HEK293 (cell line): Measurements from ENCODE around the gene ENAH.

Experiments used
- CTCF ChIA-PET: fragments of 350-600 bp; formaldehyde crosslinking; extraction: SDS; loops from one replicate; lab custom pipeline; 2021; ENCODE audit warnings: antibody characterized with exemption; lab: Yijun Ruan, JAX
- POLR2A ChIA-PET: fragments of 300-600 bp; formaldehyde crosslinking; extraction: SDS; loops from one replicate; lab custom pipeline; 2020; ENCODE audit warnings: antibody characterized with exemption, inconsistent platforms; lab: Yijun Ruan, JAX
- H3K27ac ChIP-seq: fragments of 200-500 bp; sonication (Bioruptor generic); 2 replicates; pipeline ENCODE4 v1.5.1; 2014; ENCODE audit warnings: low read depth, low read length, control low read depth, inconsistent platforms; ENCODE audit errors: extremely low read depth
- H3K36me3 ChIP-seq, 2 experiments: fragments of 200-500 bp in 1 of 2; sonication (Bioruptor generic) in 1 of 2; 1 replicate in 1 of 2; 2 replicates in 1 of 2; pipeline ENCODE4 v1.5.1; 2014 to 2017; ENCODE audit warnings: inconsistent platforms in 2 of 2, low read length in 2 of 2; ENCODE audit not compliant: control insufficient read depth in 2 of 2, insufficient read depth in 1 of 2
- H3K4me1 ChIP-seq: fragments of 200-500 bp; sonication (Bioruptor generic); 2 replicates; pipeline ENCODE4 v1.5.1; 2014; ENCODE audit warnings: mild to moderate bottlenecking, low read length, inconsistent platforms; ENCODE audit not compliant: control insufficient read depth, insufficient read depth
- H3K4me3 ChIP-seq: 2 replicates; pipeline ENCODE4 v1.5.1; 2011; ENCODE audit warnings: low read depth, mild to moderate bottlenecking, control low read depth, low read length, moderate library complexity
- H3K9me3 ChIP-seq: fragments of 200-500 bp; sonication (Bioruptor generic); 2 replicates; pipeline ENCODE4 v1.5.1; 2014; ENCODE audit warnings: low read depth, low read length, inconsistent platforms; ENCODE audit not compliant: control insufficient read depth, insufficient read depth
- GLI2 ChIP-seq: fragments of 450-650 bp; formaldehyde crosslinking; IDR thresholded peaks from 2 replicates; pipeline ENCODE4; 2017; ENCODE audit warnings: missing biosample characterization, missing genetic modification characterization, low read depth, borderline replicate concordance
- HOXC10 ChIP-seq: sonication (generic); formaldehyde crosslinking; IDR thresholded peaks from 2 replicates; pipeline ENCODE4 v1.8.1; 2023; ENCODE audit warnings: mild to moderate bottlenecking, missing genetic modification reagents
- KLF16 ChIP-seq: fragments of 450-650 bp; formaldehyde crosslinking; IDR thresholded peaks from 2 replicates; pipeline ENCODE4 v1.5.1; 2017; ENCODE audit warnings: missing biosample characterization, missing genetic modification characterization
- PRDM10 ChIP-seq: fragments of 450-650 bp; formaldehyde crosslinking; IDR thresholded peaks from 2 replicates; pipeline ENCODE4 v1.5.1; 2016; ENCODE audit warnings: missing biosample characterization, missing genetic modification characterization
- TRIM28 ChIP-seq: IDR thresholded peaks from 2 replicates; pipeline ENCODE4 v1.6.1; 2011; ENCODE audit warnings: low read length, control low read depth, borderline replicate concordance
- ZBTB1 ChIP-seq: fragments of 450-650 bp; formaldehyde crosslinking; IDR thresholded peaks from 2 replicates; pipeline ENCODE4 v1.5.1; 2016; ENCODE audit warnings: missing biosample characterization, missing genetic modification characterization
- ZBTB21 ChIP-seq: fragments of 450-650 bp; formaldehyde crosslinking; IDR thresholded peaks from 2 replicates; pipeline ENCODE4 v1.5.1; 2017; ENCODE audit warnings: missing biosample characterization, missing genetic modification characterization
- ZIC2 ChIP-seq: fragments of 450-650 bp; formaldehyde crosslinking; IDR thresholded peaks from 2 replicates; pipeline ENCODE4 v1.5.1; 2016; ENCODE audit warnings: missing biosample characterization, missing genetic modification characterization
- ZNF112 ChIP-seq: fragments of 450-650 bp; formaldehyde crosslinking; IDR thresholded peaks from 2 replicates; pipeline ENCODE4 v1.5.0; 2017; ENCODE audit warnings: missing biosample characterization, missing genetic modification characterization
- ZNF140 ChIP-seq: fragments of 450-650 bp; formaldehyde crosslinking; IDR thresholded peaks from 2 replicates; pipeline ENCODE4 v1.5.1; 2016; ENCODE audit warnings: missing biosample characterization, missing genetic modification characterization
- ZNF211 ChIP-seq: fragments of 450-650 bp; formaldehyde crosslinking; IDR thresholded peaks from 2 replicates; pipeline ENCODE4 v1.5.1; 2016; ENCODE audit warnings: low read depth, missing biosample characterization, missing genetic modification characterization
- ZNF214 ChIP-seq: fragments of 450-650 bp; formaldehyde crosslinking; IDR thresholded peaks from 2 replicates; pipeline ENCODE4 v1.5.1; 2017; ENCODE audit warnings: missing biosample characterization, mild to moderate bottlenecking, missing genetic modification characterization, borderline replicate concordance
- ZNF266 ChIP-seq: fragments of 450-650 bp; formaldehyde crosslinking; IDR thresholded peaks from 2 replicates; pipeline ENCODE4 v1.5.1; 2016; ENCODE audit warnings: missing biosample characterization, missing genetic modification characterization, low read depth
- ZNF302 ChIP-seq: fragments of 450-650 bp; formaldehyde crosslinking; IDR thresholded peaks from 2 replicates; pipeline ENCODE4 v1.5.1; 2016; ENCODE audit warnings: missing biosample characterization, missing genetic modification characterization, low read depth
- ZNF324 ChIP-seq: fragments of 450-650 bp; formaldehyde crosslinking; IDR thresholded peaks from 2 replicates; pipeline ENCODE4 v1.5.1; 2016; ENCODE audit warnings: missing biosample characterization, missing genetic modification characterization
- ZNF335 ChIP-seq: fragments of 450-650 bp; formaldehyde crosslinking; conservative IDR thresholded peaks from 2 replicates; pipeline ENCODE4 v1.5.1; 2016; ENCODE audit warnings: missing biosample characterization, missing genetic modification characterization
- ZNF366 ChIP-seq: fragments of 450-650 bp; formaldehyde crosslinking; conservative IDR thresholded peaks from 2 replicates; pipeline ENCODE4 v1.5.1; 2016; ENCODE audit warnings: missing biosample characterization, missing genetic modification characterization
- ZNF423 ChIP-seq: fragments of 450-650 bp; formaldehyde crosslinking; IDR thresholded peaks from 2 replicates; pipeline ENCODE4 v1.5.1; 2016; ENCODE audit warnings: missing biosample characterization, missing genetic modification characterization
- ZNF514 ChIP-seq: fragments of 450-650 bp; formaldehyde crosslinking; IDR thresholded peaks from 2 replicates; pipeline ENCODE4 v1.5.1; 2016; ENCODE audit warnings: missing biosample characterization, missing genetic modification characterization
- ZNF549 ChIP-seq: fragments of 450-650 bp; IDR thresholded peaks from 2 replicates; pipeline ENCODE4 v1.5.1; 2018; ENCODE audit warnings: missing biosample characterization, missing genetic modification characterization, mild to moderate bottlenecking, inconsistent platforms, moderate library complexity
- ZNF768 ChIP-seq: fragments of 450-650 bp; formaldehyde crosslinking; IDR thresholded peaks from 2 replicates; pipeline ENCODE4 v1.5.1; 2018; ENCODE audit warnings: missing biosample characterization, mild to moderate bottlenecking, missing genetic modification characterization
- ZNF837 ChIP-seq: fragments of 450-650 bp; formaldehyde crosslinking; IDR thresholded peaks from 2 replicates; pipeline ENCODE4 v1.5.1; 2016; ENCODE audit warnings: missing biosample characterization, missing genetic modification characterization
- ZNF843 ChIP-seq: fragments of 450-650 bp; formaldehyde crosslinking; IDR thresholded peaks from 2 replicates; pipeline ENCODE4 v1.5.1; 2016; ENCODE audit warnings: missing biosample characterization, missing genetic modification characterization
- ZSCAN18 ChIP-seq: fragments of 450-650 bp; formaldehyde crosslinking; IDR thresholded peaks from 2 replicates; pipeline ENCODE4 v1.5.1; 2016; ENCODE audit warnings: missing biosample characterization, missing genetic modification characterization
- TF ChIP-seq, protein P1 (sequence below): fragments of 450-650 bp; formaldehyde crosslinking; IDR thresholded peaks from 2 replicates; pipeline ENCODE4 v1.5.1; 2016; ENCODE audit warnings: missing biosample characterization, missing genetic modification characterization, low read depth

Gene ENAH

GRCh38 chr1:225642177-225642576, 10.7 kb downstream of the ENAH start:
- peaks cover 25 to 30% of the 10 kb centered on the region in 2 experiments for H3K36me3 ChIP-seq
- ChIA-PET POLR2A (interaction anchor here (1.0 to 1.4 kb wide), 3 partner anchors 10 to 130 kb away, joined by 3 to 4 read pairs (median 3); partner anchors contain the start of gene ENAH), CTCF (interaction anchor here (0.7 to 3.0 kb wide), 4 partner anchors 104 to 169 kb away, joined by 3 to 11 read pairs (median 4); partner anchors contain the start of gene SRP9)
- TF ChIP-seq PRDM10 (tag by site-specific recombination) (0 out of 2 replicates have a peak, but pooled peaks have one; percentile 0), ZNF335 (tag by site-specific recombination) (no peak)
- TF ChIP-seq, protein P1, sequence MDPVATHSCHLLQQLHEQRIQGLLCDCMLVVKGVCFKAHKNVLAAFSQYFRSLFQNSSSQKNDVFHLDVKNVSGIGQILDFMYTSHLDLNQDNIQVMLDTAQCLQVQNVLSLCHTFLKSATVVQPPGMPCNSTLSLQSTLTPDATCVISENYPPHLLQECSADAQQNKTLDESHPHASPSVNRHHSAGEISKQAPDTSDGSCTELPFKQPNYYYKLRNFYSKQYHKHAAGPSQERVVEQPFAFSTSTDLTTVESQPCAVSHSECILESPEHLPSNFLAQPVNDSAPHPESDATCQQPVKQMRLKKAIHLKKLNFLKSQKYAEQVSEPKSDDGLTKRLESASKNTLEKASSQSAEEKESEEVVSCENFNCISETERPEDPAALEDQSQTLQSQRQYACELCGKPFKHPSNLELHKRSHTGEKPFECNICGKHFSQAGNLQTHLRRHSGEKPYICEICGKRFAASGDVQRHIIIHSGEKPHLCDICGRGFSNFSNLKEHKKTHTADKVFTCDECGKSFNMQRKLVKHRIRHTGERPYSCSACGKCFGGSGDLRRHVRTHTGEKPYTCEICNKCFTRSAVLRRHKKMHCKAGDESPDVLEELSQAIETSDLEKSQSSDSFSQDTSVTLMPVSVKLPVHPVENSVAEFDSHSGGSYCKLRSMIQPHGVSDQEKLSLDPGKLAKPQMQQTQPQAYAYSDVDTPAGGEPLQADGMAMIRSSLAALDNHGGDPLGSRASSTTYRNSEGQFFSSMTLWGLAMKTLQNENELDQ (tag by site-specific recombination), result no peak
- H3K4me1 ChIP-seq, result no peaks in the 10 kb centered on the region
- H3K27ac ChIP-seq, result no peak overlapping the region
- H3K9me3 ChIP-seq, result no peaks in the 10 kb centered on the region
- no peak overlapping the region for H3K4me3 ChIP-seq

GRCh38 chr1:225638853-225639252, 14.1 kb downstream of the ENAH start:
- CTCF ChIA-PET, result interaction anchor here (1.0 to 2.4 kb wide), 3 partner anchors 10 to 163 kb away, joined by 3 to 10 read pairs (median 5); no protein-coding TSS in a partner anchor
- POLR2A ChIA-PET, result interaction anchor here (1.1 kb wide), 1 partner anchor 153 kb away, joined by 4 read pairs; no protein-coding TSS in a partner anchor
- peaks cover 25 to 32% of the 10 kb centered on the region in 2 experiments for H3K36me3 ChIP-seq
- H3K4me3 ChIP-seq, result no peak overlapping the region
- H3K9me3 ChIP-seq, result no peaks in the 10 kb centered on the region
- no peak overlapping the region for H3K27ac ChIP-seq
- peaks cover 12% of the 10 kb centered on the region for H3K4me1 ChIP-seq
- TF ChIP-seq ZNF211 (no peak), ZNF768 (tag by site-specific recombination) (no peak), ZNF214 (tag by site-specific recombination) (no peak), ZNF423 (tag by site-specific recombination) (no peak), ZIC2 (no peak), ZSCAN18 (tag by site-specific recombination) (no peak), ZNF140 (tag by site-specific recombination) (no peak), ZNF112 (tag by site-specific recombination) (no peak), ZNF302 (no peak), ZNF843 (no peak)

DNA sequence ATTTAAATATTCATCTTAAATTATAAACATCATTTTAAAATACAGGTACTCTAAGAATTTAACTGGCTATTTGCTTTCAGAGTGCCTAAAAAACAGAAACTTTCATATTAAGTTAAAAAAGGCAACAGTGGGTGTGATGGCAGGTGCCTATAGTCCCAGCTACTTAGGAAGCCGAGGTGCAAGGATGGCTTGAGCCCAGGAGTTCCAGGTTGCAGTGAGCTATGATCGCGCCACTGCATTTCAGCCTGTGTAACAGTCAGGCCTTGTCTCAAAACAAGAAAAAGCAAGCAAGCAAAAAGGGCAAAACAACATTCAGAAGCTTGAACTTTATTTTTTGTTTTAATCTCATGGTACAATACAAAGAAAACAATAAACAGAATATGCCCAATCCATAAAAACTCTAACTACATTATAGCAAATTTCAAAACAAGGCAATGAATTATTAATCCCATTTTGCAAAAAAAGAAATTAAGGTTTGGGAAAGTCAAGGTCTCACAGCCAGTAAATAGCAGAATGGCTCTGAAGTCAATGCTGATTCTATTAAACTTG, 15.2 kb downstream of the ENAH start:
- H3K36me3 ChIP-seq, result peaks cover 21 to 23% of the 10 kb centered on the region in 2 experiments; a peak in 2 of 3 replicates
- H3K9me3 ChIP-seq, result no peaks in the 10 kb centered on the region
- H3K4me1 ChIP-seq, result peaks cover 12% of the 10 kb centered on the region
- ChIA-PET POLR2A (interaction anchor here (0.6 kb wide), 1 partner anchor 137 kb away, joined by 3 read pairs; no protein-coding TSS in a partner anchor), CTCF (interaction anchor here (0.7 to 2.4 kb wide), 6 partner anchors 11 to 317 kb away, joined by 3 to 10 read pairs (median 4); partner anchors contain the start of gene SRP9)
- H3K4me3 ChIP-seq, result no peak overlapping the region
- H3K27ac ChIP-seq, result no peak overlapping the region
- no peak for TF ChIP-seq ZNF140 (tag by site-specific recombination)
- TF ChIP-seq HOXC10 (CRISPR knock-in tag), result no peak
- TF ChIP-seq ZNF514, result no peak
- no peak for TF ChIP-seq ZIC2
- no peak for TF ChIP-seq GLI2 (tag by site-specific recombination)
- no peak for TF ChIP-seq ZNF324
- no peak for TF ChIP-seq ZBTB21 (tag by site-specific recombination)
- no peak for TF ChIP-seq ZNF266 (tag by site-specific recombination)
- peak; percentile 73; the same call in 1 of the 2 replicates for TF ChIP-seq TRIM28
- TF ChIP-seq KLF16 (tag by site-specific recombination), result no peak
- no peak for TF ChIP-seq ZNF837 (tag by site-specific recombination)
- no peak for TF ChIP-seq ZNF768 (tag by site-specific recombination)
- peak; percentile 93 for TF ChIP-seq ZNF549 (tag by site-specific recombination)
- no peak for TF ChIP-seq ZNF366
- no peak for TF ChIP-seq ZBTB1
